Lower lobe of right lung (tissue), 2 donors: Measurements from ENCODE around the gene CCDC172. TPM values are rescaled to one million over a fixed set of nuclear protein-coding genes. Genes with fewer than 3 reads are reported as not detected.
"Not testable (repeated sequence)": the region's sequence is repeated elsewhere in the genome, so short reads cannot be mapped to it uniquely, and the experiment has no call there.

ENCODE experiments used
- ATAC-seq, 2 donors: fragments of 200-7000 bp; cut with Tn5 transposase; one replicate each; pipeline ENCODE4 v1.9.1; 2020 to 2022; ENCODE audit warnings: mild to moderate bottlenecking in 2 of 2, moderate library complexity in 2 of 2
- DNase-seq: peaks from one replicate; pipeline ENCODE4 v3.0.0-alpha.2; 2020
- H3K27ac ChIP-seq: fragments of 200-600 bp; one replicate; pipeline ENCODE4 v1.8.0; 2022
- H3K27me3 ChIP-seq: fragments of 200-600 bp; one replicate; pipeline ENCODE4 v1.8.0; 2022; ENCODE audit warnings: low read depth
- H3K36me3 ChIP-seq: fragments of 200-600 bp; one replicate; pipeline ENCODE4 v1.8.0; 2022; ENCODE audit warnings: mild to moderate bottlenecking
- H3K4me1 ChIP-seq: fragments of 200-600 bp; one replicate; pipeline ENCODE4 v1.8.0; 2022
- H3K4me3 ChIP-seq: fragments of 200-600 bp; one replicate; pipeline ENCODE4 v1.8.0; 2022; ENCODE audit warnings: mild to moderate bottlenecking
- H3K9me3 ChIP-seq: fragments of 200-600 bp; one replicate; pipeline ENCODE4 v1.8.0; 2022
- intact Hi-C: fragments of 100-400 bp; cut with DNase I; formaldehyde crosslinking; loops from one replicate; pipeline ENCODE4 v1.11.0; 2022
- total RNA-seq: library from RNA; stranded (reverse); fragmentation: NEBNext Ultra II Directional; extraction: Animal tissue kit (Norgen Biotek cat#: 25700); gene quantifications from one replicate; pipeline ENCODE4 v1.2.1, GENCODE V29; 2021
- TF ChIP-seq, protein P1 (sequence below): fragments of 200-600 bp; IDR thresholded peaks from one replicate; pipeline ENCODE4 v1.8.0; 2022; ENCODE audit warnings: antibody characterized with exemption, mild to moderate bottlenecking
- donor health status: DM: no; HTN: yes; CAD: no; lungs with severe emphysema.

Gene CCDC172
- total RNA-seq, 1 donor from 2014 or later: not detected

- intact Hi-C loops: no loop called here
- no peak for DNase-seq
Measured at GRCh38 chr10:116385994-116386809, 62.0 kb downstream of the CCDC172 start.

GRCh38 chr10:116393246-116393831 lies 69.1 kb downstream of the CCDC172 start:
- H3K27ac ChIP-seq, H3K27me3 ChIP-seq, DNase-seq, intact Hi-C loops, H3K4me1 ChIP-seq, H3K9me3 ChIP-seq, H3K36me3 ChIP-seq, H3K4me3 ChIP-seq, ATAC-seq: not testable (repeated sequence)

More at GRCh38 chr10:116385994-116386809, 62.0 kb downstream of the CCDC172 start:
- Histone ChIP-seq H3K9me3 (no peaks in the 10 kb centered on the region), H3K4me1 (no peaks in the 10 kb centered on the region), H3K27me3 (no peaks in the 10 kb centered on the region), H3K36me3 (no peaks in the 10 kb centered on the region), H3K4me3 (no peak overlapping the region), H3K27ac (no peak overlapping the region)
- TF ChIP-seq, protein P1, sequence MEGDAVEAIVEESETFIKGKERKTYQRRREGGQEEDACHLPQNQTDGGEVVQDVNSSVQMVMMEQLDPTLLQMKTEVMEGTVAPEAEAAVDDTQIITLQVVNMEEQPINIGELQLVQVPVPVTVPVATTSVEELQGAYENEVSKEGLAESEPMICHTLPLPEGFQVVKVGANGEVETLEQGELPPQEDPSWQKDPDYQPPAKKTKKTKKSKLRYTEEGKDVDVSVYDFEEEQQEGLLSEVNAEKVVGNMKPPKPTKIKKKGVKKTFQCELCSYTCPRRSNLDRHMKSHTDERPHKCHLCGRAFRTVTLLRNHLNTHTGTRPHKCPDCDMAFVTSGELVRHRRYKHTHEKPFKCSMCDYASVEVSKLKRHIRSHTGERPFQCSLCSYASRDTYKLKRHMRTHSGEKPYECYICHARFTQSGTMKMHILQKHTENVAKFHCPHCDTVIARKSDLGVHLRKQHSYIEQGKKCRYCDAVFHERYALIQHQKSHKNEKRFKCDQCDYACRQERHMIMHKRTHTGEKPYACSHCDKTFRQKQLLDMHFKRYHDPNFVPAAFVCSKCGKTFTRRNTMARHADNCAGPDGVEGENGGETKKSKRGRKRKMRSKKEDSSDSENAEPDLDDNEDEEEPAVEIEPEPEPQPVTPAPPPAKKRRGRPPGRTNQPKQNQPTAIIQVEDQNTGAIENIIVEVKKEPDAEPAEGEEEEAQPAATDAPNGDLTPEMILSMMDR: peak; percentile 49
- no peak for ATAC-seq

DNA sequence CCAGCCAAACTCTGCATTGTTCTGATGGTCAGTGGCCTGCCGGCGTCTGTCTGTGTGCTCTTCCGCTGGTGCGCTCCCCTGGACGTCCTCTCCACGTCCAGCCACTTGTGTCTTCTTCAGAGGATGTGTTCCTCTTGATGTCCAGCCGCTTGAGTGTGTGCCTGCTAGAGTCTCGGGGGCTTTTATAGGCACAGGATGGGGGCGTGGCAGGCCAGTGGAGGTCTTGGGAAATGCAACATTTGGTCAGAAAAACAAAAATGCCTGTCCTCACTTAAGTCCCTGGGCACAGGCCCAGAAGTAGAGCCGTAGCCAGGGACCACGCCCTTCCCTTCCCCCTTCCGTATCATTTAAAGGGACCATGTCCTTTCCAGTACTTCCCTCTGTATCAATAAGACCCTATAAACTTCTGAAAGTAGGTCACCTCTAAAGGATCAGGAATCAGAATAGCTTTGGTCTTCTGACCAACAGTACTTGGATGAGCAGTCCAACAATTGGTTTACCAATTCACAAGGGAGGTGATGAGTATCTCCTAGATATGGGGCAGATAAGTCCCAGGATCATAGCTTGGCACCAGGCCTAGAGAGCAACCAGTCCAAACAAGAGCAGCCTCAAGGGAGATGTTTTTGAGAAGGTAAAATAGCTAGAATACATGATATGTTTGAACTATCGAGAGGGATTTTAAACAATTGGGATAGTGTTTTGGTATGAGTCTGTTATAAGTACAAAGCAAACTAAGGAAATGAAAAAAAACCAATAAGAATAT lies 71.2 kb downstream of the CCDC172 start:
- intact Hi-C loops: no loop called here
- Histone ChIP-seq H3K27ac (no peak overlapping the region), H3K4me3 (no peak overlapping the region), H3K27me3 (no peaks in the 10 kb centered on the region), H3K9me3 (no peaks in the 10 kb centered on the region), H3K36me3 (no peaks in the 10 kb centered on the region), H3K4me1 (no peaks in the 10 kb centered on the region)
- TF ChIP-seq, protein P1: no peak
- no peak for ATAC-seq
- DNase-seq: no peak

DNA sequence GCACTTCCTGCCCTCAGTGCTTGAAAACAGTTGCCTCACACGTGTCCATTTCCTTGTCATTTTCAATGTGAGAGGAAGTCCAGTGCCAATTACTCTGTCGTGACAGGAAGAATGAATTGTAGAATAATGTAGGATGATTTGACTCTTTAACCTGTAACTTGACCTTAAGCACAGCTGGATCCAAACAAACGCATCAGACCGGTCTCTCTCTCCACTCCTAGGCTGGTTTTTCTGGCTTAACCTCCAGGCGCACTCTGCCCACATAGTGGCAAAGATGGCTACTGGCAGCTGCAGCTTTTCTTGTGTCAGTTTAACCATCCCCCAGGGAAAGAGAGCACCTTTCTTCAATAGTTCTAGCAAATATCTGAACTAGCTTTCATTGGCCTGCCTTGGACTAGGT lies 74.0 kb downstream of the CCDC172 start:
- TF ChIP-seq, protein P1: no peak
- intact Hi-C loops: no loop called here
- ATAC-seq: no peak

DNA sequence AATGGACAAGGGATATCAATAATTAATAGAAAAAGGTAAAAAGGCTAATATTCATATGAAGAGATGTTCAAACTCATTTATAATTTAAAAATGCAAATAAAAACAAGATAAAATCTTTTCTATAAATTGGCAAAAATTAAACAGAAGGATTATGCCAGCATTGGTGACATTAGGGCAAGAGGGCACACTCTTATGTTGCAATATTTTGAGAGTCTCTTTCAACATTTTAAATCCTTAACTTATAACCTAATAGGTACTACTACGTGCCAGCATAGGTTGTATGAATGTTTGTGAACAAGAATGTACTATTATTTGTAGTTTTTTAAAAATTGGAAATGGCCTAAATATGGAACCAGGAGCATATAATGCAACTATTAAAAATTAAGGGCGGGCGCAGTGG lies 78.6 kb downstream of the CCDC172 start:
- ATAC-seq (no peak), DNase-seq (no peak)
- H3K9me3 ChIP-seq: no peaks in the 10 kb centered on the region
- H3K36me3 ChIP-seq: no peaks in the 10 kb centered on the region
- no peak overlapping the region for H3K27ac ChIP-seq
- no peaks in the 10 kb centered on the region for H3K27me3 ChIP-seq
- TF ChIP-seq, protein P1: no peak
- H3K4me1 ChIP-seq: no peaks in the 10 kb centered on the region
- intact Hi-C loops: no loop called here
- no peak overlapping the region for H3K4me3 ChIP-seq

More for the DNA sequence above, 74.0 kb downstream of the CCDC172 start:
- no peaks in the 10 kb centered on the region for H3K27me3 ChIP-seq
- no peak for DNase-seq
- no peak overlapping the region for H3K4me3 ChIP-seq
- no peaks in the 10 kb centered on the region for H3K36me3 ChIP-seq
- no peaks in the 10 kb centered on the region for H3K9me3 ChIP-seq
- no peaks in the 10 kb centered on the region for H3K4me1 ChIP-seq
- H3K27ac ChIP-seq: no peak overlapping the region
